IMR-90 (cell line): ENCODE results near the gene LSM2.

Experiments
- CTCF ChIP-seq: conservative IDR thresholded peaks from 2 replicates; pipeline ENCODE4 v1.5.1; 2012; ENCODE audit warnings: mild to moderate bottlenecking, low read depth, low read length, improper control_type of control experiment
- POLR2A ChIP-seq: IDR thresholded peaks from 2 replicates; pipeline ENCODE4 v1.6.1; 2012; ENCODE audit warnings: mild to moderate bottlenecking, low read depth, low read length

- TF ChIP-seq CTCF (no peak), POLR2A (no peak)
These were observed 31.6 kb downstream of the LSM2 start for GRCh38 chr6:31775184-31775583.
